Ascending aorta (tissue), 2 donors: ENCODE results near the gene RAD51B. TPM values are rescaled to one million over a fixed set of nuclear protein-coding genes. Genes with fewer than 3 reads are reported as not detected.

Source experiments
- DNase-seq, 2 donors: peaks; one replicate each; pipeline ENCODE4 v3.0.0-alpha.2; 2019; ENCODE audit warnings: low spot score in 2 of 2
- H3K27ac ChIP-seq, 2 donors: fragments of 200-600 bp; sonication (generic); one replicate each; pipeline ENCODE4 v1.5.1; 2016 to 2017; ENCODE audit warnings: mild to moderate bottlenecking in 1 of 2
- H3K27me3 ChIP-seq: fragments of 200-600 bp; sonication (generic); one replicate; pipeline ENCODE4 v1.5.1; 2017
- H3K36me3 ChIP-seq, 2 donors: fragments of 200-600 bp; sonication (generic); one replicate each; pipeline ENCODE4 v1.5.1; 2016
- H3K4me1 ChIP-seq, 2 donors: fragments of 200-600 bp; sonication (generic); one replicate each; pipeline ENCODE4 v1.5.1; 2016 to 2017; ENCODE audit warnings: mild to moderate bottlenecking in 1 of 2
- H3K4me3 ChIP-seq, 2 donors: fragments of 200-600 bp; sonication (generic); one replicate each; pipeline ENCODE4 v1.5.1; 2016 to 2017; ENCODE audit warnings: mild to moderate bottlenecking in 1 of 2
- H3K9me3 ChIP-seq, 2 donors: fragments of 200-600 bp; sonication (generic); one replicate each; pipeline ENCODE4 v1.5.1; 2016
- CTCF ChIP-seq, 3 experiments: fragments of 200-600 bp in 2 of 3; fragments of 450-650 bp in 1 of 3; sonication (generic) in 2 of 3; IDR thresholded peaks; one replicate each; pipeline ENCODE4 v1.5.1; 2016 to 2019; ENCODE audit warnings: antibody characterized with exemption in 3 of 3, mild to moderate bottlenecking in 1 of 3, moderate library complexity in 1 of 3
- intact Hi-C: fragments of 100-400 bp; cut with DNase I; formaldehyde crosslinking; loops from one replicate; pipeline ENCODE4 v1.15.1; 2023
- total RNA-seq: library from RNA; depleted of rRNA; stranded (reverse); fragments of >200 nt; gene quantifications from one replicate; pipeline ENCODE4 v1.1.0, GENCODE V29; 2016

The RAD51B gene
- total RNA-seq, 1 donor from 2014 or later: not detected

DNA sequence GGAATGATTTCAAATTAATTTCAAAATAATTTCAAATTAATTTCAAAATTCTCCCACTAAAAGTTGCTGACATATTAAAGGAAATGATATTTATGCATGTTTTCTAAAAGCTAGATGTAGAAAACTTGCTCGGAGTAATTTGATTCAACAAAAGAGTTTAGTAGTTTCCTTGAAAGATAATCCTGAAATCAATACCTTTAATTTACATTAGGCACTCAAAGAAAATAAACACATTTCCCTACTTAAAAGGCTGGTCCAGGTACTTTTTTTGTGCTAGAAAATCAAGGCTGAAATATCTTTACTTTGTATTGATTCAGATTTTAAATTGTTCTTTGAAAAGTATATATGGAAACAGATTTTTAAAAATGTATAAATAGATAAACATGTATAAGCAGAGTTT lies 370.5 kb downstream of the RAD51B start:
- DNase-seq: no peak
- H3K27ac ChIP-seq: no peak overlapping the region
- no peaks in the 10 kb centered on the region for H3K36me3 ChIP-seq
- no peaks in the 10 kb centered on the region for H3K27me3 ChIP-seq
- H3K4me3 ChIP-seq: no peak overlapping the region
- no peak for TF ChIP-seq CTCF (IDR thresholded peaks at IDR 0.05)
- intact Hi-C loops: no loop called here
- H3K4me1 ChIP-seq: no peaks in the 10 kb centered on the region
- H3K9me3 ChIP-seq: no peaks in the 10 kb centered on the region

GRCh38 chr14:68191567-68192321 lies 372.2 kb downstream of the RAD51B start:
- no peaks in the 10 kb centered on the region for H3K36me3 ChIP-seq
- TF ChIP-seq CTCF (IDR thresholded peaks at IDR 0.05): no peak
- intact Hi-C loops: no loop called here
- DNase-seq: no peak
- no peak overlapping the region for H3K27ac ChIP-seq
- no peaks in the 10 kb centered on the region for H3K27me3 ChIP-seq
- H3K4me3 ChIP-seq: no peak overlapping the region
- no peaks in the 10 kb centered on the region for H3K9me3 ChIP-seq
- no peaks in the 10 kb centered on the region for H3K4me1 ChIP-seq

DNA sequence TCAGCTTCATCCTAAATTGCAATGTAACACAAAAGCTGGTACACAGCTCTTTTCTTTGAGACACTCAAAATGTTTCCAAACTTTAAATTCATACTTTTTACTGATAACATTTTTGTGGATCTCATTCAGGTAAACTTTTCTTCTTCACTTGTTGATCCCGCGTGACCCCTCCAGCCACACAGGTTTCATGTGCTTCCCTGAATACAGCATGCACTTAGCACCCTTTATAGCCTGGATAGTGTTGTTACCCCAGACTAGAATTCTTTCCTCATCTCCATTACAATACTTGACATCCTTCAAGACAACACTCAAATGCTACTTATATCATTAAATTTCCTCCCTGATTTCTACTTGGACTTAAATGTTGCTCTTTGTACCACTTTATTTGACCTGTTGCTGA lies 373.4 kb downstream of the RAD51B start:
- Histone ChIP-seq H3K27ac (no peak overlapping the region), H3K4me3 (no peak overlapping the region), H3K27me3 (no peaks in the 10 kb centered on the region), H3K9me3 (no peaks in the 10 kb centered on the region), H3K4me1 (no peaks in the 10 kb centered on the region), H3K36me3 (no peaks in the 10 kb centered on the region)
- no peak for TF ChIP-seq CTCF (IDR thresholded peaks at IDR 0.05)
- intact Hi-C loops: no loop called here
- no peak for DNase-seq

GRCh38 chr14:68193970-68194681 lies 374.5 kb downstream of the RAD51B start:
- intact Hi-C loops: no loop called here
- no peaks in the 10 kb centered on the region for H3K36me3 ChIP-seq
- TF ChIP-seq CTCF (IDR thresholded peaks at IDR 0.05): no peak
- no peaks in the 10 kb centered on the region for H3K27me3 ChIP-seq
- DNase-seq: no peak
- no peak overlapping the region for H3K27ac ChIP-seq
- H3K9me3 ChIP-seq: no peaks in the 10 kb centered on the region
- peaks cover 4% of the 10 kb centered on the region in 2 donors for H3K4me1 ChIP-seq
- no peak overlapping the region for H3K4me3 ChIP-seq

GRCh38 chr14:68195126-68195525 lies 375.5 kb downstream of the RAD51B start:
- Histone ChIP-seq H3K27ac (no peak overlapping the region), H3K4me3 (no peak overlapping the region), H3K36me3 (no peaks in the 10 kb centered on the region), H3K27me3 (no peaks in the 10 kb centered on the region), H3K4me1 (peaks cover 4 to 14% of the 10 kb centered on the region in 2 donors), H3K9me3 (no peaks in the 10 kb centered on the region)
- no peak for TF ChIP-seq CTCF (IDR thresholded peaks at IDR 0.05)
- intact Hi-C loops: no loop called here
- DNase-seq: no peak
